OCI-LY1 (cell line): ENCODE data around the gene KIF15.

Experiments
- H2AFZ ChIP-seq: fragments of 200-600 bp; sonication (generic), shearing (Covaris generic); 2 replicates; pipeline ENCODE4 v1.6.0; 2014; ENCODE audit warnings: antibody characterized with exemption, mild to moderate bottlenecking, low read length
- H3F3A ChIP-seq: fragments of 200-600 bp; sonication (generic), shearing (Covaris generic); 2 replicates; pipeline ENCODE4 v1.6.0; 2014; ENCODE audit warnings: mild to moderate bottlenecking, antibody characterized with exemption, low read length, moderate library complexity; ENCODE audit not compliant: insufficient read depth
- H3K27ac ChIP-seq: fragments of 200-600 bp; sonication (generic); 2 replicates; pipeline ENCODE4 v1.5.1; 2014; ENCODE audit warnings: low read length, mixed run types, mild to moderate bottlenecking, low read depth; ENCODE audit not compliant: poor library complexity, severe bottlenecking
- H3K27me3 ChIP-seq: fragments of 200-600 bp; sonication (generic); 2 replicates; pipeline ENCODE4 v1.6.0; 2014; ENCODE audit warnings: antibody characterized with exemption, mild to moderate bottlenecking, low read length, moderate library complexity; ENCODE audit not compliant: insufficient read depth
- H3K36me3 ChIP-seq: fragments of 200-600 bp; sonication (generic); 2 replicates; pipeline ENCODE4 v1.6.1; 2014; ENCODE audit warnings: mild to moderate bottlenecking, antibody characterized with exemption, low read length, moderate library complexity, mixed read lengths; ENCODE audit not compliant: insufficient read depth
- H3K4me1 ChIP-seq: fragments of 200-600 bp; sonication (generic); 2 replicates; pipeline ENCODE4 v1.5.1; 2014; ENCODE audit warnings: mild to moderate bottlenecking, low read length, moderate library complexity; ENCODE audit not compliant: insufficient read depth, severe bottlenecking
- H3K4me2 ChIP-seq: fragments of 200-600 bp; sonication (generic), shearing (Covaris generic); 2 replicates; pipeline ENCODE4 v1.6.1; 2014; ENCODE audit warnings: low read length
- H3K4me3 ChIP-seq: fragments of 200-600 bp; sonication (generic); 2 replicates; pipeline ENCODE4 v1.5.1; 2014; ENCODE audit warnings: low read length, low read depth, mild to moderate bottlenecking, mixed read lengths; ENCODE audit not compliant: poor library complexity, severe bottlenecking
- H3K79me2 ChIP-seq: fragments of 200-600 bp; shearing (Covaris generic); 2 replicates; pipeline ENCODE4 v1.6.1; 2016; ENCODE audit warnings: mixed run types, low read length, mixed read lengths; ENCODE audit not compliant: insufficient read depth
- H3K9ac ChIP-seq: fragments of 200-600 bp; sonication (generic), shearing (Covaris generic); 2 replicates; pipeline ENCODE4 v1.6.1; 2014; ENCODE audit warnings: mild to moderate bottlenecking, low read length, mixed read lengths
- H3K9me2 ChIP-seq: fragments of 200-600 bp; sonication (generic), shearing (Covaris generic); 2 replicates; pipeline ENCODE4 v1.6.1; 2014; ENCODE audit warnings: low read depth, mild to moderate bottlenecking, low read length, mixed read lengths
- H3K9me3 ChIP-seq: fragments of 200-600 bp; shearing (Covaris generic); 2 replicates; pipeline ENCODE4 v1.6.1; 2014; ENCODE audit warnings: low read length, mixed read lengths
- H4K20me1 ChIP-seq: fragments of 200-600 bp; sonication (generic), shearing (Covaris generic); 2 replicates; pipeline ENCODE4 v1.6.0; 2016; ENCODE audit warnings: mild to moderate bottlenecking, low read length; ENCODE audit not compliant: insufficient read depth
- EZH2 ChIP-seq: fragments of 200-600 bp; sonication (generic), shearing (Covaris generic); IDR thresholded peaks from 2 replicates; pipeline ENCODE4 v1.8.0; 2017; ENCODE audit warnings: borderline replicate concordance, mixed run types, mild to moderate bottlenecking, antibody characterized with exemption, low read length, moderate library complexity, mixed read lengths
- TF ChIP-seq, protein P1 (sequence below): fragments of 200-600 bp; sonication (generic), shearing (Covaris generic); IDR thresholded peaks from 2 replicates; pipeline ENCODE4 v1.5.1; 2017; ENCODE audit warnings: mild to moderate bottlenecking, antibody characterized with exemption, low read length, moderate library complexity, mixed read lengths

KIF15 gene

DNA sequence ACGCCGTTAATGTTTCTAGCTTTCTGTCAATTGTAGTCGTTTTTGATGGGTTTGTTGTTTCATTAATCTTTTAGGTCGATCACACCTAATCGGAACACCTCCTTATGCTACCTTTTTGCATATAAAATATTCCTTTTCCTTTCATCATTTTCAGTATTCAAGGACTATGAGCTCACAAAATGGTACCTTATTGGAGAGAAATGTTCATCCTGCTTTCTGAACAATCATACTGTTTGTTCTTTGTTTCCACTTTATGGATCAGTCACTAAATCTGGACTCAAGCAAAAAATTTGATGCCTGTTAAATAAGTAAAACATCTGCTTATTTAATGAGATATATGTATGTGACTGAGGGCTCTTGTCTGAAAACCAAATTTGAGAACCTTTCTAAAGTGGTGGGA lies 1.1 kb downstream of the KIF15 start:
- TF ChIP-seq, protein P1, sequence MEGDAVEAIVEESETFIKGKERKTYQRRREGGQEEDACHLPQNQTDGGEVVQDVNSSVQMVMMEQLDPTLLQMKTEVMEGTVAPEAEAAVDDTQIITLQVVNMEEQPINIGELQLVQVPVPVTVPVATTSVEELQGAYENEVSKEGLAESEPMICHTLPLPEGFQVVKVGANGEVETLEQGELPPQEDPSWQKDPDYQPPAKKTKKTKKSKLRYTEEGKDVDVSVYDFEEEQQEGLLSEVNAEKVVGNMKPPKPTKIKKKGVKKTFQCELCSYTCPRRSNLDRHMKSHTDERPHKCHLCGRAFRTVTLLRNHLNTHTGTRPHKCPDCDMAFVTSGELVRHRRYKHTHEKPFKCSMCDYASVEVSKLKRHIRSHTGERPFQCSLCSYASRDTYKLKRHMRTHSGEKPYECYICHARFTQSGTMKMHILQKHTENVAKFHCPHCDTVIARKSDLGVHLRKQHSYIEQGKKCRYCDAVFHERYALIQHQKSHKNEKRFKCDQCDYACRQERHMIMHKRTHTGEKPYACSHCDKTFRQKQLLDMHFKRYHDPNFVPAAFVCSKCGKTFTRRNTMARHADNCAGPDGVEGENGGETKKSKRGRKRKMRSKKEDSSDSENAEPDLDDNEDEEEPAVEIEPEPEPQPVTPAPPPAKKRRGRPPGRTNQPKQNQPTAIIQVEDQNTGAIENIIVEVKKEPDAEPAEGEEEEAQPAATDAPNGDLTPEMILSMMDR, result no peak
- no peak for TF ChIP-seq EZH2
- Histone ChIP-seq H3K27ac (peak overlapping the region; percentile 56), H3K36me3 (peaks cover 65% of the 10 kb centered on the region)

DNA sequence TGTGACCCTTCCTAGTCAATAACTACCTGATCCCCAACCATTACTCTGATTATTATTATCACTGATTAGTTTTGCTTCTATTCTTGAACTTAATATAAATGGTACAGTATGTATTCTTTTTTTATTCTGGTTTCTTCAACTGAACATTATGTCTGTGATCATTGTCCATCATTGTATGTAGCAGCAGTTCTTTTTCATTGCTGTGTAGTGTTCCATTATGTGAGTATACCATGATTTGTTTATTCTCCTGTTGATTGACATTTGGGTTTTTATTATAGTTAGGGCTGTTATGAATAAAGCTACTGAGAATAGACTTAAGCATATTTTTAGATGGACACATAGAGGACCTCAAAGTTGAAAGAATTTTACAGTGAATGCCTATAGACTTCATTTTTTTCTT lies 2.7 kb downstream of the KIF15 start:
- no peak overlapping the region for H3K4me3 ChIP-seq
- peaks cover 63% of the 10 kb centered on the region for H3K79me2 ChIP-seq
- peaks cover 11% of the 10 kb centered on the region for H3K4me1 ChIP-seq
- no peaks in the 10 kb centered on the region for H3K27me3 ChIP-seq
- H2AFZ ChIP-seq, result no peak overlapping the region
- peaks cover 12% of the 10 kb centered on the region for H3K9me3 ChIP-seq
- H3K9ac ChIP-seq, result no peak overlapping the region
- no peak overlapping the region for H3K27ac ChIP-seq
- H3K36me3 ChIP-seq, result peaks cover 64% of the 10 kb centered on the region
- H3K4me2 ChIP-seq, result no peak overlapping the region
- no peaks in the 10 kb centered on the region for H3F3A ChIP-seq
- no peaks in the 10 kb centered on the region for H3K9me2 ChIP-seq
- TF ChIP-seq EZH2, result no peak
- TF ChIP-seq, protein P1, result no peak
- H4K20me1 ChIP-seq, result no peaks in the 10 kb centered on the region

More for the DNA sequence above, 1.1 kb downstream of the KIF15 start:
- Histone ChIP-seq H3K9me2 (no peaks in the 10 kb centered on the region), H3K9me3 (peaks cover 19% of the 10 kb centered on the region), H3K27me3 (no peaks in the 10 kb centered on the region), H3K9ac (peak overlapping the region; percentile 94), H3F3A (no peaks in the 10 kb centered on the region), H4K20me1 (no peaks in the 10 kb centered on the region), H3K4me3 (peak overlapping the region; percentile 95), H3K4me2 (peak overlapping the region; percentile 82), H3K79me2 (peaks cover 59% of the 10 kb centered on the region), H2AFZ (no peak overlapping the region), H3K4me1 (peaks cover 11% of the 10 kb centered on the region)

DNA sequence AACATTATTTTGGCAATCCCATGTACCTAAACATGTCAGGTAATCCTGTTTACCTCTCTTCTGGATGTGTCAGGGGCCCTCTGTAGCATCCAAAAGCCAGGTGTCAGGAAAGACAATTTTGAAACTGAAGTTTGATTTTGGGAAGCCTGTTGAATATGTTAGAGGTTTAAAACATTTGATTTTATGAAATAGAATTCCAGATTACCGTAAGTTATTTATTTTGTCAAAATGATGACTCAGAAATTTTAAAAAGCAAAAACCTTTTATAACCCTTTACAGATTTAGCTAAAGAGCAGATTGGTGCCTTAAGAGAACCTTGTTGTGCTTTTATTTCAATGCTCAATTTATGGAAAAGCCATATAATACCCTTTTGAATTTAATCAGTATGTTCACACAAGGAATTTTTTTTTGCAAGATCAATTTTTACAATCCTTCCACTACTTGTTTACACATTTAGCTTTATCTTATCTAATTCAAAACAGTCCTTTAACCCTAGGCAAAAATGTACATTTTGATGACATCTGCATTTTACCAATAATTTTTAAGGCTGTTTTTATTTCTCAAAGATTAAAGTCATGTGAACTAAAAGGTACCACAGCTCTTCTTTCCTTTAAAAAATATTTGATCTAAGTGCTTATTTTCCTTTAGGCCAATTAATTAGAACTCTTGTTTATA lies 10.0 kb downstream of the KIF15 start:
- H2AFZ ChIP-seq, result no peak overlapping the region
- H3K9me3 ChIP-seq, result peaks cover 25% of the 10 kb centered on the region
- TF ChIP-seq, protein P1, result no peak
- TF ChIP-seq EZH2, result no peak
- no peaks in the 10 kb centered on the region for H3K4me1 ChIP-seq
- no peak overlapping the region for H3K9ac ChIP-seq
- no peak overlapping the region for H3K4me2 ChIP-seq
- H3K79me2 ChIP-seq, result peaks cover 28% of the 10 kb centered on the region; the same call in 1 of the 2 replicates
- H3K9me2 ChIP-seq, result no peaks in the 10 kb centered on the region
- H3K36me3 ChIP-seq, result peaks cover 97% of the 10 kb centered on the region
- H3K4me3 ChIP-seq, result no peak overlapping the region
- no peaks in the 10 kb centered on the region for H4K20me1 ChIP-seq
- H3K27me3 ChIP-seq, result no peaks in the 10 kb centered on the region
- no peaks in the 10 kb centered on the region; the same call in 1 of the 2 replicates for H3F3A ChIP-seq
- no peak overlapping the region for H3K27ac ChIP-seq
